AG04450 (cell line): ENCODE measurements around the gene NUP210L. TPM values are rescaled to one million over a fixed set of nuclear protein-coding genes. Genes with fewer than 3 reads are reported as not detected.

Source experiments
- CTCF ChIA-PET: fragments of 300-600, 350-600 bp; formaldehyde crosslinking; extraction: SDS; loops from one replicate; lab custom pipeline; 2022; ENCODE audit warnings: antibody characterized with exemption, inconsistent platforms; lab: Charles Lee
- POLR2A ChIA-PET: fragments of 350-600 bp; formaldehyde crosslinking; extraction: SDS; loops from one replicate; lab custom pipeline; 2021; ENCODE audit warnings: antibody characterized with exemption, inconsistent platforms; lab: Yijun Ruan, JAX
- DNase-seq: peaks from one replicate; pipeline ENCODE4 v3.0.0-alpha.2; 2011; ENCODE audit warnings: low read depth, low spot score
- H3K27ac ChIP-seq: one replicate; pipeline ENCODE4 v1.5.1; 2012; ENCODE audit warnings: low read depth, low read length, control low read depth
- H3K27me3 ChIP-seq: one replicate; pipeline ENCODE4 v1.6.0; 2012; ENCODE audit warnings: low read length; ENCODE audit not compliant: control insufficient read depth, insufficient read depth
- H3K4me3 ChIP-seq: 2 replicates; pipeline ENCODE4 v1.5.1; 2011; ENCODE audit warnings: mild to moderate bottlenecking, low read depth, low read length, control low read depth
- H3K9me3 ChIP-seq: 2 replicates; pipeline ENCODE4 v1.5.1; 2012; ENCODE audit warnings: low read length; ENCODE audit not compliant: control insufficient read depth, insufficient read depth
- polyA plus RNA-seq: library from polyadenylated mRNA; depleted of rRNA; stranded (reverse); fragments of >200 nt; gene quantifications from 2 replicates; pipeline ENCODE4 v1.2.3, GENCODE V29; 2011
- TF ChIP-seq, protein P1 (sequence below): IDR thresholded peaks from 2 replicates; pipeline ENCODE4 v1.5.1; 2011; ENCODE audit warnings: low read depth, low read length, control low read depth, inconsistent platforms

Gene NUP210L
- polyA plus RNA-seq, 1 experiment: not detected

DNA sequence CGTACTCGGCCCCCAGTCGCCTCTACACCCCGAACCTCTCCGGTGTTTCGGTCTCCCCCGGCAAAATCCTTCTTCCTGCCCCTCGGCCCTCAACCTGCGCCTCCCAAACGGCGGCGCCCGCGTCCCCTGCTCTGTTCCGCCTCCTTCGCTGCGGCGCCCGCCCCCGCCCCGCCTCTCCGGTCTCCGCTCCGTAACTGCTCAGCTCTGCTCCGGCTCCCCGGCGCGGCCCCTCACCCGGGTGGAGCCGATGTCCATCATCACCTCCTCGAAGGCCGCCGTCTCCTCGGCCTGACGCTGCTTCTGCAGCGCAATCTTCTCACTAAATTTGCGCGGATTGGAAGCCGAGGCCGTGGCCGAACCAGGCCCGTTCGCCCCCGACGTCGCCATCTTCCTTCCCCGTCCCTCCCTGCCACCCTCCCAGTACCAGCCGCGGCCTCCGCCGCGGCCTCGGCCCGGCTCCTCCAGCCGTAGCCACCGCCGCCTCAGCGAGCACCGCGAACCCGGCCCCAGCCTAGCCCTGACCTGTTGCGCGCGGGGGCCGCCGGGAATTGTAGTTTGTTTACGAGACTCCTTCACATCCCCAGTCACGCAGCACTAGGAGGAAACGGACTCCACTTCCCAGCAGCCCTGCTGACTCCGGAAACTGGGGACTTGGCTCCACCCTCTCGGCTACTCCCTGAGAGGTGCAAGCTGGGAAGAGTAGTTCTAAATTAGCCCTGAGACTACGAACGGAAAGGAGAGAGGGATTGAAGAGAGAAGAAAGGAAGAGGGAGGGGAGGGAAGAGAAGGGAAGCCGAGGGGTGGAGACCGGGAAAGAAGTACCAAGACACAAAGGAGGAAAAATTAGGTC, 196.5 kb downstream of the NUP210L start, which contains the start of gene CRTC2:
Gene CRTC2 (minus strand): TSS at position 502 of the 850 bp plus-strand sequence. CDS start 115 bp downstream, at position 387.
- TF ChIP-seq, protein P1, sequence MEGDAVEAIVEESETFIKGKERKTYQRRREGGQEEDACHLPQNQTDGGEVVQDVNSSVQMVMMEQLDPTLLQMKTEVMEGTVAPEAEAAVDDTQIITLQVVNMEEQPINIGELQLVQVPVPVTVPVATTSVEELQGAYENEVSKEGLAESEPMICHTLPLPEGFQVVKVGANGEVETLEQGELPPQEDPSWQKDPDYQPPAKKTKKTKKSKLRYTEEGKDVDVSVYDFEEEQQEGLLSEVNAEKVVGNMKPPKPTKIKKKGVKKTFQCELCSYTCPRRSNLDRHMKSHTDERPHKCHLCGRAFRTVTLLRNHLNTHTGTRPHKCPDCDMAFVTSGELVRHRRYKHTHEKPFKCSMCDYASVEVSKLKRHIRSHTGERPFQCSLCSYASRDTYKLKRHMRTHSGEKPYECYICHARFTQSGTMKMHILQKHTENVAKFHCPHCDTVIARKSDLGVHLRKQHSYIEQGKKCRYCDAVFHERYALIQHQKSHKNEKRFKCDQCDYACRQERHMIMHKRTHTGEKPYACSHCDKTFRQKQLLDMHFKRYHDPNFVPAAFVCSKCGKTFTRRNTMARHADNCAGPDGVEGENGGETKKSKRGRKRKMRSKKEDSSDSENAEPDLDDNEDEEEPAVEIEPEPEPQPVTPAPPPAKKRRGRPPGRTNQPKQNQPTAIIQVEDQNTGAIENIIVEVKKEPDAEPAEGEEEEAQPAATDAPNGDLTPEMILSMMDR: no peak
- Histone ChIP-seq H3K9me3 (no peaks in the 10 kb centered on the region; the same call in 1 of the 2 replicates), H3K4me3 (peak within 1 kb of the TSS; percentile 92), H3K27me3 (no peaks in the 10 kb centered on the region), H3K27ac (peak within 1 kb of the TSS; percentile 78)
- POLR2A ChIA-PET: interaction anchor here (0.5 to 2.1 kb wide), 11 partner anchors 9 to 393 kb away, joined by 3 to 19 read pairs (median 5); partner anchors contain the start of genes CREB3L4, DENND4B, JTB and RAB13
- peak; percentile 95 for DNase-seq
- CTCF ChIA-PET: interaction anchor here (0.6 to 1.7 kb wide), 4 partner anchors 12 to 160 kb away, joined by 3 to 4 read pairs (median 3); partner anchors contain the start of gene DENND4B

DNA sequence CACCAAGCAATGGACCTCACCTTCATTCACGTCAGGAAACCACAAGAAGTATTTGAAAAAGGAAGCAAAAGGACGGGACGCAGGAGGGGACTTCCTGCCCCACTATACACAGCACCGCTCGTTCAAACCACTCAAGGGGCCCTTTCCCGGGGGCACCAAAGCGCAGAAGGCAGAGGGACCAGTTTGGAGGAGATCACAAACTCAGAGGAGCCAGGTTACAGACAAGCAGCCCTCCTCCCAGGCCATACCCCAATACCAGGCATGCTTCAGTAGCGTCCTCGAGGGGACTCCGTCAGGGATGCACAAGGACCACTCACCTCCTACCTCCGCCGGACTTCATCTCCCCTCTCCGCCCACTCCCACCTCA, 197.1 kb downstream of the NUP210L start:
- no peak for DNase-seq
- H3K27ac ChIP-seq: peak overlapping the region; percentile 78
- TF ChIP-seq, protein P1: no peak
- ChIA-PET POLR2A (interaction anchor here (0.5 to 2.1 kb wide), 8 partner anchors 9 to 392 kb away, joined by 3 to 19 read pairs (median 10); partner anchors contain the start of genes CREB3L4, DENND4B, JTB and RAB13), CTCF (interaction anchor here (0.6 to 3.4 kb wide), 3 partner anchors 11 to 29 kb away, joined by 3 to 10 read pairs (median 3); partner anchors contain the start of genes DENND4B and RAB13)
- peak overlapping the region; percentile 92 for H3K4me3 ChIP-seq
- no peaks in the 10 kb centered on the region; the same call in 1 of the 2 replicates for H3K9me3 ChIP-seq
- no peaks in the 10 kb centered on the region for H3K27me3 ChIP-seq

DNA sequence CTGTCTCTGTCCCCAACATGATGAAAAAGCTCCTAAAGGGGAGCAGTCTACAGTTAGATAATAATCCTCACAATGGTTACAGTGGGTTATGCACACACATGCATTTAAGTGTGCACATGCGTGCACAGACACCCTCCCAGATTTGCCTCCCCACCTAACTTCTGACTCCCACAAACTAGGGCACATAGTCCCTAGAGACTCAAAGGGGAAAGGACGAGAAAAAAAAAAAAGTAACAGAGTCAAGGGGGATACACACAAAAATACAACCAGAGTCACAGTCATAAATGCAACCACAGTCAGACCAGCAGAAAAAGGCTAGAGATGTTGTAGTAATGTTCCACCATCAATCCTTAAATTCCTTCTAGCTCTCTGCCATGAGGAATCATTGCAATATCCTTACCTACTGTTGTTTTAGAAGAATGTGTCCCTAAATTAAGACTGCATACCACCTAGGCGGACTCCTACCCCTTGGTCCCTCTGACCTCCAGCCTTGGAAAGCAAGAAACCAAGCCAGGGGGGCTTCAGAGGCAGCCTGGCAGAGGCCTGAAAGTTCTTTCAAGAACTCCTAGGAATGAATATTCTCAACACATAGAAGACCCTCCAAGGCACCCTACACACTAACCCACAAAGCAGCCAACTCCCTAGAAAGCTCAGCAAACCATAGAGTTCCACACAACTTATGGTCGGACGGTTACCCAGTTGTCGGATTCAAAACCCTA, 197.7 kb downstream of the NUP210L start:
- POLR2A ChIA-PET: interaction anchor here (1.3 to 2.1 kb wide), 3 partner anchors 10 to 11 kb away, joined by 3 to 19 read pairs (median 15); partner anchors contain the start of genes CREB3L4 and DENND4B
- DNase-seq: no peak
- H3K27ac ChIP-seq: no peak overlapping the region

DNA sequence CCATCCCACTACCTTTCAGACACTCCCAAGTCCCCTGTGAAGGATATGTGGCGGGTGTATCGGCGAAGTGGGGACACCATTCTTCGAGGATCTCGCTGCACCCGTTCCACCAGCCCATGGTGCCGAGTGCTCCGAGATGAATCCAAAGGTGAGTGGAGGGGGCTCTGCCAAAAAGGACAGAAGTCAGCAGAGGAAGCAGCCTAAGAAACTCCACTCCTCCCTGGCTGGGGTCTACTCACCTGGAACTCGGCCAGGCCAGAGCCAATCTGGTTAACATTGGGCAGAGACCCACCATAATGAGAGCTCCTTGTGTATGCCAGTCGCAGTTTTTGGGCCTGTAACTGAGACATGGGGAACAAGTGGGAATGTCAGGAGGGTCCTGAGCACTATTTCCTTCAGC, 200.0 kb downstream of the NUP210L start:
- CTCF ChIA-PET: interaction anchor here (1.4 to 3.4 kb wide), 2 partner anchors 9 to 32 kb away, joined by 7 to 10 read pairs; partner anchors contain the start of genes DENND4B and RAB13
- no peak overlapping the region for H3K4me3 ChIP-seq
- H3K27me3 ChIP-seq: no peaks in the 10 kb centered on the region
- H3K9me3 ChIP-seq: no peaks in the 10 kb centered on the region; the same call in 1 of the 2 replicates
- POLR2A ChIA-PET: no interaction called here
- no peak overlapping the region for H3K27ac ChIP-seq
- TF ChIP-seq, protein P1: no peak
- DNase-seq: no peak

More for the DNA sequence above, 197.7 kb downstream of the NUP210L start:
- TF ChIP-seq, protein P1: no peak
- CTCF ChIA-PET: interaction anchor here (1.3 to 3.4 kb wide), 3 partner anchors 11 to 29 kb away, joined by 3 to 18 read pairs (median 10); partner anchors contain the start of genes DENND4B and RAB13
- Histone ChIP-seq H3K4me3 (peak overlapping the region; percentile 92), H3K27me3 (no peaks in the 10 kb centered on the region), H3K9me3 (no peaks in the 10 kb centered on the region; the same call in 1 of the 2 replicates)
